Activated CD4-positive, alpha-beta memory T cell treated with anti-CD3 and anti-CD28 coated beads, Interleukin-2, amount 10 ng/mL, durations not matched to agents 7 days and 5 days (primary cell): ENCODE data around the gene FAM114A1. TPM values are rescaled to one million over a fixed set of nuclear protein-coding genes. Genes with fewer than 3 reads are reported as not detected.

Source experiments
- CTCF ChIA-PET: fragments of 350-600 bp; sonication (Branson Sonifier 250); formaldehyde crosslinking; loops from one replicate; lab custom pipeline; 2021; ENCODE audit warnings: antibody characterized with exemption, inconsistent platforms; lab: Charles Lee
- POLR2A ChIA-PET: fragments of 350-600 bp; sonication (Branson Sonifier 250); formaldehyde crosslinking; loops from one replicate; lab custom pipeline; 2021; ENCODE audit warnings: antibody characterized with exemption; lab: Charles Lee
- DNase-seq: peaks from one replicate; pipeline ENCODE4 v3.0.0-alpha.2; 2020
- H3K27ac Mint-ChIP-seq: one replicate; pipeline ENCODE4 v1.8.0; 2021; ENCODE audit warnings: mild to moderate bottlenecking, mixed read lengths
- H3K27me3 Mint-ChIP-seq: one replicate; pipeline ENCODE4 v1.8.0; 2021; ENCODE audit warnings: mixed read lengths
- H3K36me3 Mint-ChIP-seq: one replicate; pipeline ENCODE4 v1.8.0; 2021; ENCODE audit warnings: low read depth, mixed read lengths
- H3K4me1 Mint-ChIP-seq: one replicate; pipeline ENCODE4 v1.8.0; 2021; ENCODE audit warnings: mixed read lengths
- H3K4me3 Mint-ChIP-seq: one replicate; pipeline ENCODE4 v1.8.0; 2021; ENCODE audit warnings: mild to moderate bottlenecking, mixed read lengths
- H3K9me3 Mint-ChIP-seq: one replicate; pipeline ENCODE4 v1.8.0; 2021; ENCODE audit warnings: mixed read lengths
- total RNA-seq, 2 experiments: library from RNA; stranded (reverse); gene quantifications; one replicate each; pipeline ENCODE4 v1.2.3, GENCODE V29; 2021

Gene FAM114A1
- total RNA-seq, result under 1 TPM; 0.18 to 0.33 TPM

DNA sequence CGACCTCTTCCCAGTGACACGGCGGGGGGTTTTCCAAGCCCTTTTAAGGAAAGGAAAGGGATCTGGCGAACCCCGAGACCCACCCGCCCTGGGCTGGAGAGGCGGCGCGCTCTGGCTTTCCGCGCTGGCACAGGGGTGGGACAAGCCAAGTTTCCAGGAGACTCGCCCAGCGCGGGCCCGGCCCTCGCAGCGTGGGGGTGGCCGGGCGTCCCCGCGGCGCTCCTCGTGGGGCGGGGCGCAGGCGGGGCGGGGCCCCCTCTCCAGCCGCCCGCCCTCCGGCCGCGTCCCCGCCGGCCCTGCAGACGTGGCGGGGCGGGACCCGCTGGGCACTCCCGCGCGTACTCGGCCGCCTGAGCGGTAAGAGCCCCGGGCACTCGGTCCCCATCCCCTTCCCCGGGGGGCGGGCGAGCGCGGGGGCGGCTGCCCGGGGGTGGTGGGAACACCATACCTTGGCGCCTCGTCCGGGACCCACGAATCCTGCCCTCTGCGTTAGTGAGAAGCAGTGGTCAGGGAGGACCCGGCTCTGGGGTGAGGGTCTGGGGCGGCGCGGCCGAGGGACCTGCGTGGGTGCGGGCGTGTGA is at the start of gene FAM114A1:
FAM114A1 (plus strand) TSS at position 329 of the 581 bp plus-strand sequence. CDS start 10,273 bp downstream, outside the sequence.
- POLR2A ChIA-PET, result interaction anchor here (1.0 kb wide), 1 partner anchor 21 kb away, joined by 3 read pairs; no protein-coding TSS in a partner anchor
- H3K27me3 Mint-ChIP-seq, result peaks cover 48% of the 10 kb centered on the region

DNA sequence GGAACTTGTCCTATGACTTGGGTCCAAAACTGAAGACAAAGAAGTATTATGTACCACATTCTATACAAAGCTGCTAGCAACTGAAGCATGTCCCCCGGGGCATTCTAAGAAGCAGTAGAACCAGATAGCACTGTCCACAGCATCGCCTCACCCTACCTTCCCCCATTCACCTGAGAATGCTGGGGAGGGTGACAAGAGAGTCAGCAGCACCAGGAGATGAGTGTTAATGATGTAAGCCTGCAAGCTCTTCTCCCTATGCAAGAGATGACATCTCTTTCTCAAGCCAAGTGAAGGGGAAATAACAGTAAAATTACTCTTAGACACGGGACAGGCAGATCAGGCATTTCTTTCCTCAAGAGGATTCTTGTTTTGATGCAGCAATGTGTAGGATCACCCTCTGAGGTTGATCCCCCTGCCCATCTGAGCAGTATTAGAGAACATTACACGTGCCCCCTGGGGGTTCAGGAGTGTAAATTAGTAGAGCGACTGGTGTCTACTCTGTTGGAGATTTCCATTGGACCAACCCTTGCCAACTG is 49.1 kb upstream of the FAM114A1 start:
- peaks cover 17% of the 10 kb centered on the region for H3K9me3 Mint-ChIP-seq
- H3K4me1 Mint-ChIP-seq, result peaks cover 21% of the 10 kb centered on the region
- DNase-seq, result no peak
- H3K4me3 Mint-ChIP-seq, result no peak overlapping the region
- H3K36me3 Mint-ChIP-seq, result peaks cover 8% of the 10 kb centered on the region
- POLR2A ChIA-PET, result no interaction called here
- CTCF ChIA-PET, result interaction anchor here (1.1 kb wide), 1 partner anchor 37 kb away, joined by 3 read pairs; no protein-coding TSS in a partner anchor
- H3K27me3 Mint-ChIP-seq, result peaks cover 2% of the 10 kb centered on the region
- H3K27ac Mint-ChIP-seq, result no peak overlapping the region

More for the DNA sequence above, at the start of gene FAM114A1:
- Mint-ChIP-seq H3K4me3 (peak within 1 kb of the TSS; percentile 67), H3K27ac (no peak within 1 kb of the TSS), H3K4me1 (peaks cover 17% of the 10 kb centered on the region), H3K36me3 (no peaks in the 10 kb centered on the region), H3K9me3 (no peaks in the 10 kb centered on the region)
- no peak for DNase-seq
- CTCF ChIA-PET, result interaction anchor here (0.7 to 1.7 kb wide), 2 partner anchors 11 to 108 kb away, joined by 3 to 9 read pairs; partner anchors contain the start of gene TLR6

DNA sequence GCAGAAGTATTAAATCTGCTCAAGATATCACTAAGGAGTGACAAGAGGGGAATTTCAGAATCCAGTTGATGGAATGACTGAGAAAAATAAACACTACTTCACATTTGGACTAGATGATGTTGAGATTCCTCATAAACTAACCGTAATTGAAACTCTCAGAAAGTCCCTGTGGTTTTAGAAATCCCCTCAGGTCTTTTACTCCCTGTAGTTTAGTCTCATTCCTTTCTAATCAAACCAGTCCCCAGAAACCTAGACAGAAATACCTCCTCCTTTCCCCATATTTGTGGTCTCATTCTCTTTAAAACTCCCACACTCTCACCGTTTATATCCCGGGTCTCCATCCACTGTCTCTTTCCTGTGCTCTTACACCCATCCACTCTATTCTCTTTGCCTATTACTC is 48.0 kb upstream of the FAM114A1 start:
- peaks cover 19% of the 10 kb centered on the region for H3K9me3 Mint-ChIP-seq
- CTCF ChIA-PET, result interaction anchor here (0.6 to 1.1 kb wide), 2 partner anchors 36 to 1499 kb away, joined by 3 read pairs; no protein-coding TSS in a partner anchor
- no peak for DNase-seq
- peaks cover 12% of the 10 kb centered on the region for H3K36me3 Mint-ChIP-seq
- H3K4me3 Mint-ChIP-seq, result no peak overlapping the region
- H3K27ac Mint-ChIP-seq, result no peak overlapping the region
- POLR2A ChIA-PET, result interaction anchor here (1.3 kb wide), 1 partner anchor 9 kb away, joined by 3 read pairs; no protein-coding TSS in a partner anchor
- H3K4me1 Mint-ChIP-seq, result peaks cover 20% of the 10 kb centered on the region
- no peaks in the 10 kb centered on the region for H3K27me3 Mint-ChIP-seq

DNA sequence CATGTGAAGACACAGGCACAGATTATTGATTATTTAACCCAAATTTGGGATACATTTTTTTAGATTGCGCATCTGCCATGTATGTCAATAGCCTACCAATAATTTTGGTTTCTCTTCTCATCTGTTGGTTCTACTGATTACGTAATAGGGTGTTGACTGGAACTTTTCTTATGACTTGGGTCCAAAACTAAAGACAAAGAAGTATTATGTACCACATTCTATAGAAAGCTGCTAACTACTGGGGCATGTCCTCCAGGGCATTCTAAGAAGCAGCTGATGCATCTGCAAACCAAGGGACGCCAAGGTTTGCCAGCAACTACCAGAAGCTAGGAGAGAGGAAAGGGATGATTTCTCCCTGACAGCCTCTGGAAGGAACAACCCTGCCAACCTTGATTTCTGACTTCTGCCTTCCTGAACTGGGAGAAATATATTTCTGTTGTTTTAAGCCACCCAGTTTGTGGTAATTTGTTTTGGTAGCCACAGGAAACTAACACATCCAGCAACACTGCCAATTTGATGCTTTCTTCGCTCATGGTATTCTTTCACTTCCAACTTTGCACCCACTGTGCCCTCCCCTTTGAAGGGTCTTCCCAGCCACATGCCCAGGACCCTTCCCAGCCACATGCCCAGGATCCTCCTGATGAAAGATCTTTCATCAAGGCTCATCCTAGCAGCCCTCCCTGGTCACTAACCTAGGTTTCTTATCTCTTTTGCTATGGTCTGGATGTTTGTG is 47.1 kb upstream of the FAM114A1 start:
- CTCF ChIA-PET, result no interaction called here
- Mint-ChIP-seq H3K36me3 (peaks cover 18% of the 10 kb centered on the region), H3K9me3 (peaks cover 26% of the 10 kb centered on the region), H3K4me3 (no peak overlapping the region), H3K27me3 (no peaks in the 10 kb centered on the region), H3K27ac (no peak overlapping the region), H3K4me1 (peaks cover 19% of the 10 kb centered on the region)
- POLR2A ChIA-PET, result interaction anchor here (1.3 kb wide), 1 partner anchor 10 kb away, joined by 3 read pairs; no protein-coding TSS in a partner anchor
- no peak for DNase-seq

DNA sequence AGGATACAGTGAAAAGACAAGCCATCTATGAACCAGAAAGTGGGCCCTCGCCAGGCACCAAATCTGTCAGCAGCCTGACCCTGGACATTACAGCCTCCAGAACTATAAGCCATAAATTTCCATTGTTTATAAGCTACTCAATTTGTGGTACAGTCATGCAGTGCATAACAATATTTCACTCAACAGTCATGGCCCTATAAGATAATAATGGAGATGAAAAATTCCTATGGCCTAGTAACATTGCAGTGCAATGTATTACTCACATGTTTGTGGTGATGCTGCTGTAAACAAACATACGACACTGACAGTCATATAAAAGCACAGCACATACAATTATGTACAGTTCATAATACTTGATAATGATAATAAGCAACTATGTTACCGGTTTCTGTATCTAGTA is 45.9 kb upstream of the FAM114A1 start:
- Mint-ChIP-seq H3K36me3 (peaks cover 23% of the 10 kb centered on the region), H3K27ac (no peak overlapping the region), H3K4me3 (no peak overlapping the region), H3K27me3 (no peaks in the 10 kb centered on the region), H3K9me3 (peaks cover 26% of the 10 kb centered on the region), H3K4me1 (peaks cover 19% of the 10 kb centered on the region)
- CTCF ChIA-PET, result interaction anchor here (0.8 to 1.5 kb wide), 3 partner anchors 10 to 62 kb away, joined by 3 to 5 read pairs (median 4); partner anchors contain the start of gene TLR10
- POLR2A ChIA-PET, result no interaction called here
- no peak for DNase-seq

DNA sequence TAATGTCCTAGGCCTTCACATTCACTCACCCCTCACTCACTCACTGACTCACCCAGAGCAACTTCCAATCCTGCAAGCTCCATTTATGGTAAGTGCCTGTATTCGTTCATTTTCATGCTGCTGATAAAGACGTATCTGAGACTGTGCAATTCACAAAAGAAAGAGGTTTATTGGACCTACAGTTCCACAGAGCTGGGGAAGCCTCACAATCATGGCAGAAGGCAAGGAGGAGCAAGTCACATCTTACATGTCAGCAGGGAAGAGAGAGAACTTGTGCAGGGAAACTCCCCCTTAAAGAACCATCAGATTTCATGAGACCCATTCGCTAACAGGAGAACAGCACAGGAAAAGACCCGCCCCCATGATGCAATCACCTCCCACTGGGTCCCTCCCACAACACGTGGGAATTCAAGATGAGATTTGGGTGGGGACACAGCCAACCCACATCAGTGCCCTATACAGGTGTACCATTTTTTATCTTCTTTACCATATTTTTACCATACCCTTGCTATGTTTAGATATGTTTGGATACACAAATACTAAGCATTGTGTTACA is 44.8 kb upstream of the FAM114A1 start:
- ChIA-PET POLR2A (no interaction called here), CTCF (interaction anchor here (1.0 to 1.5 kb wide), 2 partner anchors 9 to 40 kb away, joined by 4 to 5 read pairs; partner anchors contain the start of gene TLR10)
- Mint-ChIP-seq H3K4me3 (no peak overlapping the region), H3K27ac (no peak overlapping the region), H3K4me1 (peaks cover 19% of the 10 kb centered on the region), H3K9me3 (peaks cover 26% of the 10 kb centered on the region), H3K27me3 (no peaks in the 10 kb centered on the region), H3K36me3 (peaks cover 26% of the 10 kb centered on the region)
- no peak for DNase-seq

DNA sequence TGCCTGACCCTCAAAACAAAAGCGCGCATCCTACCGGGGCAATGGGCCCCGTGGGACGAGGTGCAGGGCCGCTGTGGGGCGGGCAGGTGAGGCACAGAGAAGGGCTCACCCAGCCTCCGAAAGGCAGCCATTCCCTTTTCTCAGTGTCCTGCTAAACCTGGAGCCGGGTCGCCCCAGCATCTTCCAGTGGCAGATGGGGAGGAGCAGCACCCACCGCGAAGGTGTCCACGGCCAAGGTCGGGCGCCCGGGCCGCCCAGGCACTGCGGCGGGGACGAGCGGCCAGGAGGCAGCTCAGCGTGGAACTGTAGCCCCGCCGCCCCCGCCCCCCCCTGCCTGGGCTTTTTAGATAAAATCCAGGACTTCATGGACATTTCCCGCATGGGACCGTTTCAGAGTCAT is 43.8 kb upstream of the FAM114A1 start:
- H3K27me3 Mint-ChIP-seq, result no peaks in the 10 kb centered on the region
- DNase-seq, result no peak
- POLR2A ChIA-PET, result no interaction called here

DNA sequence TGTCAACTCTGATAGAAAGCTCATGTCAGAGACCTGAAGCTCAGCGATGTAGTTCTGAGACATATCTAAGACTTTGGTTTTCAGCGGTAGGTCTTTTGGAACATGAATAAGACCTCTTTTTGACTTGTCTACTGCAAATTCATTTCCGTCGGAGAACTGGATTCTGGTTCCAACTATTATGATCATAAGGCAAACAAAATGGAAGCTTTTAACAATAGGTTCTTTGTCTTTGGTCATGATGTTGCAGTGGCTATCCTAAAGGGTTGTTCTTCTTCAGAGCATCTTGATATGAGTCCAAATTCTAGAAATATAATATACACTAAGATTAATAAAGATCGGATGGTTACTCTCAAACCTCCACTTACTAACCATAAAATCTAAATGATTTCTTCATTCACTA is 38.4 kb upstream of the FAM114A1 start:
- peaks cover 19% of the 10 kb centered on the region for H3K36me3 Mint-ChIP-seq
- H3K4me3 Mint-ChIP-seq, result no peak overlapping the region
- H3K27me3 Mint-ChIP-seq, result no peaks in the 10 kb centered on the region
- no peak overlapping the region for H3K27ac Mint-ChIP-seq
- ChIA-PET POLR2A (no interaction called here), CTCF (interaction anchor here (1.0 to 1.4 kb wide), 2 partner anchors 31 to 70 kb away, joined by 3 to 5 read pairs; no protein-coding TSS in a partner anchor)
- H3K9me3 Mint-ChIP-seq, result peaks cover 22% of the 10 kb centered on the region
- DNase-seq, result no peak
- no peaks in the 10 kb centered on the region for H3K4me1 Mint-ChIP-seq

More for the DNA sequence above, 43.8 kb upstream of the FAM114A1 start:
- Mint-ChIP-seq H3K9me3 (peaks cover 26% of the 10 kb centered on the region), H3K4me3 (no peak overlapping the region), H3K4me1 (peaks cover 19% of the 10 kb centered on the region), H3K27ac (no peak overlapping the region), H3K36me3 (peaks cover 26% of the 10 kb centered on the region)
- CTCF ChIA-PET, result no interaction called here

DNA sequence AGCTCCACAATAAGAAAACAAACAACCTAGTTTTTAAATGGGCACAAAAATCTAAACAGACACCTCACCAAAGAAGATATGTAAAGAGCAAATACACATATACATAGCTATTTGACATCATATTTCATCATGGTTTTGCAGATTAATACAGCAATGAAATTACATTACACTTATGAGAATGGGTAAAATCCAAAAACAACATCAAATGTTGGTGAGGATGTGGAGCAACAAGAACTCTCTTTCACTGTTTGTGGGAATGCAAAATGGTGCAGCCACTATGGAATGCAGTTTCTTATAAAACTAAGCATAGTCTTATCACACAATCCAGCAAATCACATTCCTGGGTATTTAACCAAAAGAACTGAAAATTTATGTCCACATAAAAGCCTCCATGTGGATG is 36.0 kb upstream of the FAM114A1 start:
- POLR2A ChIA-PET, result no interaction called here
- H3K9me3 Mint-ChIP-seq, result peaks cover 17% of the 10 kb centered on the region
- no peaks in the 10 kb centered on the region for H3K4me1 Mint-ChIP-seq
- no peak for DNase-seq
- no peak overlapping the region for H3K27ac Mint-ChIP-seq
- H3K36me3 Mint-ChIP-seq, result peaks cover 14% of the 10 kb centered on the region
- H3K27me3 Mint-ChIP-seq, result no peaks in the 10 kb centered on the region
- H3K4me3 Mint-ChIP-seq, result no peak overlapping the region
- CTCF ChIA-PET, result interaction anchor here (1.0 to 1.4 kb wide), 3 partner anchors 10 to 26 kb away, joined by 3 to 5 read pairs (median 3); no protein-coding TSS in a partner anchor

DNA sequence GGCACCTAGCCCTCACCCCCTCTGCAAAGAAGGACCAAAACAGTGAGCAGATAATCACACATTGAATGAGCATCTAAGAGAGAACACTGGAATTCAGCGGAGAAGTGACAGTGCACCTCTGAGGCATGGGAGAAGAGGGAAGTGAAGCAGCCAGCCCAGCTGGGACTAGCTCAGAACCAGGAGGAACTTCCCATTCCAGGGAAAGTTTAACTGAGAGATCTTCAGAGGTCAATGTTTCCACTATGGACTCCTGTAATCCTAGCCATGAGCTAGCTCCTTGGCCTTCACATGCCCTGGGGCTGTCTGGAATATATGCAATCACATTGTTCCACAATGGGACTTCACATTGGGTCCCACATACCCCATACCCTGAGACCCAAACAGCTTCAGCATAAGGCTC is 35.4 kb upstream of the FAM114A1 start:
- peaks cover 17% of the 10 kb centered on the region for H3K9me3 Mint-ChIP-seq
- H3K4me1 Mint-ChIP-seq, result peaks cover 3% of the 10 kb centered on the region
- ChIA-PET POLR2A (no interaction called here), CTCF (interaction anchor here (1.0 to 1.4 kb wide), 3 partner anchors 10 to 27 kb away, joined by 3 to 5 read pairs (median 3); no protein-coding TSS in a partner anchor)
- no peak overlapping the region for H3K27ac Mint-ChIP-seq
- H3K36me3 Mint-ChIP-seq, result peaks cover 15% of the 10 kb centered on the region
- no peak overlapping the region for H3K4me3 Mint-ChIP-seq
- H3K27me3 Mint-ChIP-seq, result no peaks in the 10 kb centered on the region
- no peak for DNase-seq

DNA sequence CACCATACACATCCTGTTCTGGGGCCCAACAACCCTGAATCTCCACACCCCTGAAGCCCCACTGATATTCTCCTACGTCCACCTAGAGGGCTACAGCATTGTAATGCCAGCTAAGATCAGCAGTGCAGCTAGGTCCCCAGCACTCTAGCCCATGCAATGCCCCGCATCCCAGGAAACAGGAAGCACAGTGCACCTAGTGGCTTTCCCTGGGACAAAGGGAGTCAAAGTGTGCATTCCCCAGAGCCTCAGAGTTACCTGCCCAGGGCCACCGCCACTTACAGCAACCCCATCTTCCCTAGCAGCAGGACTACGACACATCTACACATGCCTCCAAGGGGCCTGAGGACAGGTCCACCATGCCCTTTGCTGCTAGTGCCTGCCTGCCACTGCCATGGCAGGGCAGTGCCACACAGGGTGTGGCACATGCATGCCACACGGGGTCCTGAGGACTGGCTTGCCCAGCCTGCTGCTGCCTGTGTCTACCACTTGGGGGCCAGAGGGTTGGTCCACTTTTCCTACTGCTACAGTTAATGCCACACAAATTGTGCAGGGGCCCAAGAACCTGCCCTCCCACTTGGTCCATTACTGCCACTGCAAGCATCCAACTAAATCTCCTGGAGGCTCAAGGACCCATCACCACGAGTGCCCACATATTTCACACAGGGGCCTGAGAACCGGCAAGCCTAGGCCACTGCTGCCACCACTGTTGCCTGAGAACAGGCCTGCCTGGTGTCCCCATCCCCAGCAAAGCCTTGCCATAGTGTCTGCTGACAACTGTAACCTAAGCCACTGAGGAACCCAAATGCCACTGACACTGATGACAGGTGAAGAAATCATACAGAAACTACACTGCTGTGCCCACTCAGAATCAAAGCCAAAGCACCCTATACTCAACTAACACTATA is 34.7 kb upstream of the FAM114A1 start:
- CTCF ChIA-PET, result interaction anchor here (1.0 to 1.4 kb wide), 3 partner anchors 11 to 71 kb away, joined by 3 to 5 read pairs (median 3); no protein-coding TSS in a partner anchor
- peaks cover 17% of the 10 kb centered on the region for H3K9me3 Mint-ChIP-seq
- H3K27ac Mint-ChIP-seq, result no peak overlapping the region
- H3K27me3 Mint-ChIP-seq, result no peaks in the 10 kb centered on the region
- H3K36me3 Mint-ChIP-seq, result peaks cover 17% of the 10 kb centered on the region
- H3K4me3 Mint-ChIP-seq, result no peak overlapping the region
- peaks cover 10% of the 10 kb centered on the region for H3K4me1 Mint-ChIP-seq
- no peak for DNase-seq
- POLR2A ChIA-PET, result no interaction called here

DNA sequence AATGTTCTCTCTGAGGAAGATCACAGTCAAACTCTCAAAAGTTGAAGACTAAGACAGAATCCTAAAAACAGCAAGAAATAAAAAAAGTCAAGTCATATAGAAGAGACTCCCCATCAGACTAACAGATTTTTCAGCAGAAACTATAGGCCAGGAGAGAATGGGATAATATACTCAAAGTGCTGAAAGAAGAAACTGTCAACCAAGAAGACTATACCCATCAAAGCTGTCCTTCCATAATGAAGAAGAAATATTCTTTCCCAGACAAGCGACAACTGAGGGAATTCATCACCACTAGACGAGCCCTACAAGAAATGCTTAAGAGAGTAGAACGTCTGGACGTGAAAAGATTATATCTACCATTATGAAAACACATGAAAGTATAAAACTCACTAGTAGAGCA is 33.0 kb upstream of the FAM114A1 start:
- Mint-ChIP-seq H3K27me3 (no peaks in the 10 kb centered on the region), H3K4me1 (peaks cover 21% of the 10 kb centered on the region), H3K9me3 (peaks cover 17% of the 10 kb centered on the region), H3K4me3 (no peak overlapping the region), H3K27ac (no peak overlapping the region), H3K36me3 (peaks cover 17% of the 10 kb centered on the region)
- DNase-seq, result no peak
- ChIA-PET CTCF (interaction anchor here (1.1 to 1.2 kb wide), 2 partner anchors 26 to 73 kb away, joined by 3 read pairs; no protein-coding TSS in a partner anchor), POLR2A (no interaction called here)
